ENCODE results near the gene CDH12. TPM values are rescaled to one million over a fixed set of nuclear protein-coding genes. Genes with fewer than 3 reads are reported as not detected.
"Not testable (repeated sequence)": the region's sequence is repeated elsewhere in the genome, so short reads cannot be mapped to it uniquely, and the experiment has no call there.

The CDH12 gene
- total and polyA plus RNA-seq, 2 donors (not counting 3 experiments of a cell fraction or from before 2014, with no cell fraction given), result 0.03 TPM; not detected in 1

GRCh38 chr5:22316294-22316693 is 536.9 kb downstream of the CDH12 start:
- BruUV-seq (replicated peaks), result no TSS peak
- dilution Hi-C loops (cut with MboI; ENCODE audit: extremely low pct_ligation_motif_present, low sequenced_read_pairs) (no loop called here), intact Hi-C loops (cut with micrococcal nuclease) (no loop called here)
- Histone ChIP-seq H2AFZ (ENCODE audit: low read depth, low read length) (no peak overlapping the region), H3K79me2 (ENCODE audit: control insufficient read depth, insufficient read depth, low read length) (no peaks in the 10 kb centered on the region), H3K4me1 (ENCODE audit: control insufficient read depth, extremely low read depth, insufficient read depth, low read length) (no peaks in the 10 kb centered on the region), H3K27ac (ENCODE audit: insufficient read depth, low read depth, low read length) (no peak overlapping the region), H3K27me3 (ENCODE audit: control insufficient read depth in 2 of 2, insufficient read depth in 2 of 2, low read length in 2 of 2) (no peaks in the 10 kb centered on the region), H3K9me3 (replicated peaks; ENCODE audit: control insufficient read depth, insufficient read depth, low read length) (no peaks in the 10 kb centered on the region), H3K9ac (replicated peaks; ENCODE audit: extremely low read depth, insufficient read depth, low read length) (no peak overlapping the region), H3K36me3 (ENCODE audit: control insufficient read depth in 2 of 2, extremely low read depth in 1 of 2, insufficient read depth in 2 of 2, low read length in 2 of 2) (no peaks in the 10 kb centered on the region), H3K9me1 (replicated peaks; ENCODE audit: control insufficient read depth, extremely low read depth, insufficient read depth, low read length) (no peaks in the 10 kb centered on the region), H4K20me1 (replicated peaks; ENCODE audit: control insufficient read depth, extremely low read depth, insufficient read depth, low read length) (no peaks in the 10 kb centered on the region), H3K4me3 (replicated peaks in 1 of 3; ENCODE audit: insufficient read depth in 1 of 3, low read depth in 1 of 3, low read length in 3 of 3) (no peak overlapping the region), H3K4me2 (ENCODE audit: insufficient read depth, low read length) (no peak overlapping the region)
- no peak for FAIRE-seq
- no peak for TF ChIP-seq JUN (IDR thresholded peaks at IDR 0.05; ENCODE audit: borderline replicate concordance, insufficient read depth, insufficient read length, low read depth)
- no peak for TF ChIP-seq GATA2 (IDR thresholded peaks at IDR 0.05; ENCODE audit: insufficient read depth, insufficient read length, low read depth, low read length)
- TF ChIP-seq FOS (IDR thresholded peaks at IDR 0.05; ENCODE audit: borderline replicate concordance, insufficient read depth, low read length), result no peak
- TF ChIP-seq POLR2A (IDR thresholded peaks at IDR 0.05; ENCODE audit: low read depth, low read length), result no peak
- TF ChIP-seq MYC (IDR thresholded peaks at IDR 0.05; ENCODE audit: low read depth, low read length), result no peak
- no peak for TF ChIP-seq EZH2 (IDR thresholded peaks at IDR 0.05; ENCODE audit: borderline replicate concordance, low read depth, low read length, severe bottlenecking)
- no peak for TF ChIP-seq CTCF (IDR thresholded peaks at IDR 0.05; ENCODE audit: extremely low read depth in 1 of 2, insufficient read depth in 1 of 2, low read depth in 1 of 2, low read length in 2 of 2)
- no peak for TF ChIP-seq MAX (IDR thresholded peaks at IDR 0.05; ENCODE audit: insufficient read depth, insufficient read length)
- TF ChIP-seq POLR2AphosphoS5 (IDR thresholded peaks at IDR 0.05; ENCODE audit: insufficient read depth, low read depth, low read length), result no peak
- DNase-seq (ENCODE audit: low read depth, low spot score), result no peak
- ChIA-PET POLR2A (no interaction called here), CTCF (no interaction called here)

GRCh38 chr5:22315052-22315451 is 538.1 kb downstream of the CDH12 start:
- H3K27ac ChIP-seq (ENCODE audit: insufficient read depth, low read depth, low read length); H3K9ac ChIP-seq (replicated peaks; ENCODE audit: extremely low read depth, insufficient read depth, low read length); H3K4me3 ChIP-seq (replicated peaks in 1 of 3; ENCODE audit: insufficient read depth in 1 of 3, low read depth in 1 of 3, low read length in 3 of 3); H3K9me3 ChIP-seq (replicated peaks; ENCODE audit: control insufficient read depth, insufficient read depth, low read length); DNase-seq (ENCODE audit: low read depth, low spot score); H3K79me2 ChIP-seq (ENCODE audit: control insufficient read depth, insufficient read depth, low read length); H3K4me2 ChIP-seq (ENCODE audit: insufficient read depth, low read length); H3K4me1 ChIP-seq (ENCODE audit: control insufficient read depth, extremely low read depth, insufficient read depth, low read length); BruUV-seq (replicated peaks); H2AFZ ChIP-seq (ENCODE audit: low read depth, low read length); dilution Hi-C loops (cut with MboI; ENCODE audit: extremely low pct_ligation_motif_present, low sequenced_read_pairs); FAIRE-seq; intact Hi-C loops (cut with micrococcal nuclease); POLR2A ChIA-PET; H3K27me3 ChIP-seq (ENCODE audit: control insufficient read depth in 2 of 2, insufficient read depth in 2 of 2, low read length in 2 of 2); H3K9me1 ChIP-seq (replicated peaks; ENCODE audit: control insufficient read depth, extremely low read depth, insufficient read depth, low read length); H3K36me3 ChIP-seq (ENCODE audit: control insufficient read depth in 2 of 2, extremely low read depth in 1 of 2, insufficient read depth in 2 of 2, low read length in 2 of 2); H4K20me1 ChIP-seq (replicated peaks; ENCODE audit: control insufficient read depth, extremely low read depth, insufficient read depth, low read length): not testable (repeated sequence)
- CTCF ChIA-PET, result interaction anchor here (0.6 kb wide), 1 partner anchor 8 kb away, joined by 3 read pairs; no protein-coding TSS in a partner anchor

Measured in endothelial cell of umbilical vein (primary cell).